ENCODE data around the gene NQO2.

Gene NQO2

GRCh38 chr6:2951728-2952127, 48.0 kb upstream of the NQO2 start (continued):
- TF ChIP-seq ZNF513 (tag by site-specific recombination; IDR thresholded peaks at IDR 0.05) (no peak), ZNF830 (tag by site-specific recombination; IDR thresholded peaks at IDR 0.05; ENCODE audit: low read depth) (no peak), ZBTB8A (tag by site-specific recombination; IDR thresholded peaks at IDR 0.05) (no peak), ZNF600 (tag by site-specific recombination; IDR thresholded peaks at IDR 0.05) (no peak), WT1 (tag by site-specific recombination; IDR thresholded peaks at IDR 0.05) (no peak), HOXD13 (CRISPR knock-in tag; IDR thresholded peaks at IDR 0.05; ENCODE audit: borderline replicate concordance) (no peak), ZNF391 (tag by site-specific recombination; IDR thresholded peaks at IDR 0.05; ENCODE audit: borderline replicate concordance, low read depth) (no peak)

- no peaks in the 10 kb centered on the region for H3K9me3 ChIP-seq (ENCODE audit: control insufficient read depth, insufficient read depth, low read depth, low read length)
- no peaks in the 10 kb centered on the region for H3K4me1 ChIP-seq (ENCODE audit: control insufficient read depth, insufficient read depth, low read length)
- H3K4me3 ChIP-seq (ENCODE audit: low read depth, low read length), result no peak overlapping the region
- ChIA-PET CTCF (interaction anchor here (0.6 to 5.6 kb wide), 44 partner anchors 8 to 1116 kb away, joined by 3 to 58 read pairs (median 5); partner anchors contain the start of gene SERPINB1), POLR2A (interaction anchor here (0.6 to 1.8 kb wide), 2 partner anchors 9 to 37 kb away, joined by 5 to 11 read pairs; no protein-coding TSS in a partner anchor)
- no peak for TF ChIP-seq KLF16 (tag by site-specific recombination; IDR thresholded peaks at IDR 0.05)
- peak; percentile 66; the same call in 1 of the 2 replicates for TF ChIP-seq KLF7 (tag by site-specific recombination; IDR thresholded peaks at IDR 0.05; ENCODE audit: borderline replicate concordance)
- no peak for TF ChIP-seq TCF7L2 (IDR thresholded peaks at IDR 0.05; ENCODE audit: borderline replicate concordance, low read depth, low read length)
- TF ChIP-seq ZNF2 (tag by site-specific recombination; IDR thresholded peaks at IDR 0.05), result 0 out of 2 replicates have a peak, but pooled peaks have one; percentile 44
- TF ChIP-seq CTCF (tag by site-specific recombination; IDR thresholded peaks at IDR 0.05), result peak; percentile 74
- peak; percentile 31; the same call in 1 of the 2 replicates for TF ChIP-seq KLF1 (tag by site-specific recombination; IDR thresholded peaks at IDR 0.05)
- peak; percentile 14; the same call in 1 of the 2 replicates for TF ChIP-seq ZNF654 (tag by site-specific recombination; IDR thresholded peaks at IDR 0.05; ENCODE audit: low read depth)
- no peak for TF ChIP-seq ZNF585B (tag by site-specific recombination; IDR thresholded peaks at IDR 0.05)
- no peak for TF ChIP-seq ZFP69B (tag by site-specific recombination; IDR thresholded peaks at IDR 0.05)
- TF ChIP-seq TRIM28 (IDR thresholded peaks at IDR 0.05; ENCODE audit: borderline replicate concordance, low read length), result peak; percentile 39; the same call in 1 of the 2 replicates
- H3K27ac ChIP-seq (ENCODE audit: extremely low read depth, low read depth, low read length), result no peak overlapping the region
- H3K36me3 ChIP-seq (ENCODE audit: control insufficient read depth in 2 of 2, insufficient read depth in 1 of 2, low read length in 2 of 2), result peaks cover 7 to 34% of the 10 kb centered on the region in 2 experiments
These were observed 47.1 kb upstream of the NQO2 start for GRCh38 chr6:2952557-2953095.

- Histone ChIP-seq H3K36me3 (ENCODE audit: control insufficient read depth in 2 of 2, insufficient read depth in 1 of 2, low read length in 2 of 2) (peaks cover 7 to 34% of the 10 kb centered on the region in 2 experiments), H3K4me3 (ENCODE audit: low read depth, low read length) (no peak overlapping the region), H3K9me3 (ENCODE audit: control insufficient read depth, insufficient read depth, low read depth, low read length) (no peaks in the 10 kb centered on the region), H3K4me1 (ENCODE audit: control insufficient read depth, insufficient read depth, low read length) (no peaks in the 10 kb centered on the region), H3K27ac (ENCODE audit: extremely low read depth, low read depth, low read length) (no peak overlapping the region)
- ChIA-PET CTCF (interaction anchor here (0.6 to 5.6 kb wide), 32 partner anchors 10 to 240 kb away, joined by 3 to 58 read pairs (median 5); partner anchors contain the start of gene SERPINB1), POLR2A (interaction anchor here (1.8 kb wide), 1 partner anchor 36 kb away, joined by 11 read pairs; no protein-coding TSS in a partner anchor)
- no peak for TF ChIP-seq SP3 (tag by site-specific recombination; IDR thresholded peaks at IDR 0.05)
These were observed 46.6 kb upstream of the NQO2 start for GRCh38 chr6:2953098-2953497.
